HPDE6-E6E7 (cell line): ENCODE data around the gene ABI2.
"Not testable (repeated sequence)": the region's sequence is repeated elsewhere in the genome, so short reads cannot be mapped to it uniquely, and the experiment has no call there.

Experiments
- DNase-seq: peaks from one replicate; pipeline ENCODE4 v3.0.0; 2011; ENCODE audit warnings: missing footprints; ENCODE audit errors: extremely low spot score

ABI2 gene

DNA sequence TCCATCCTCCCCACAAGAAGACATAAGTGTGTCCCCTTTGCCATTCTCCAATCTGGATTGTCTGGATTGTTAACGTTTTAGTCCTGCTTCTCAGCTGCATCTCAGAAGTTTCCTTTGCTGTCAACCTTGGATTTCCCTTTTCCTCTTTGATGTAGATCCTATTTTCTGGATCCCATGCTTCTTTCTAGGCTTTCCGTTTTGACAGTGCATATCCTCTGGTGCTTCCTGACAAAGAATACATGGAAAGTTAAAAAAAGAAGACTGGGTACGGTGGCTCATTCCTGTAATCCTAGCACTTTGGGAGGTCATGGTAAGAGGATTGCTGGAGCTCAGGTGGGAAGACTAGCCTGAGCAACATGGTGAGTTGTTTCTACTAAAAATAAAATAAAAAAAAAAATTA lies 26.8 kb downstream of the ABI2 start:
- DNase-seq, result no peak

- no peak for DNase-seq
Observed at GRCh38 chr2:203359450-203359849, 31.3 kb downstream of the ABI2 start.

GRCh38 chr2:203360833-203361430 lies 32.7 kb downstream of the ABI2 start:
- DNase-seq, result no peak

DNA sequence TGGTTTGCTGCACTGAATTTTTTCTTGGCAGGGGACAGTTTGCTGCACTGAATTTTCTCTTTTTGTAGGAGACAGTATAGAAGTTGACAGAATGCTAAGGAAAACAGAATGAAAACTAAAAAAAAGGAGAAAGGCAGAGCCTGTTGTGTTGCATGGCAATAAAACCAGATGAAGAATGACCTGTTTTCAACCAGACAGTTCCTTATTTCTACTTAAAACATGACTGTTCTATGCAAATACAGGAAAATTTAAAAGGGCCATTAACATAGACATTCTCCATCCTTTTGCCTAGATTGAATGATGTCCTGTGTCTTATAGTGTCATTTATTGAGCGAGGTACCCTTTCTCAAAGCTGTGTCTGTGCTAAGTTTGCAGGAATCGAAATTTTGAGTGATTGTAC lies 33.3 kb downstream of the ABI2 start:
- DNase-seq, result no peak

DNA sequence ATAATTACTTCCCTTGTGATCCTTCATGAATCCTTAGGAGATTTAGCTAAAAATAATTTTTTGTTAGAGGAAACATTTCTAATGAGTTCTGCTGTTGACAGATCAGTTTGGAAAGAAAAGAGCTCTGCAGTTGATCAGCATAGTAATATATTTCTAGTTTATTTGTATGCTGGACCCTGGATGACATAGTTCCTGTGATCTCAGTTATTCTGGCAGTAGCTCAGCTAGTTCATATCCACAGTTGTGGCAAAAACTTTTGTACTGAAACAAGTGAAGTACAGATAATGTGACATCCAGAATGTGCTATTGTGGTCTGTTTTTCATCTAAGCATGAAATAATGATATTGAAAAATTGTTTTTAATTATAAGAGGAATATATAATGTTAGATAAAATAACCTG lies 33.7 kb downstream of the ABI2 start:
- no peak for DNase-seq

GRCh38 chr2:203366639-203367466 lies 38.7 kb downstream of the ABI2 start:
- DNase-seq, result no peak

- DNase-seq, result not testable (repeated sequence)
Observed at GRCh38 chr2:203372706-203373105, 44.5 kb downstream of the ABI2 start.

GRCh38 chr2:203376173-203376572 lies 48.0 kb downstream of the ABI2 start:
- no peak for DNase-seq

GRCh38 chr2:203379156-203379555 lies 51.0 kb downstream of the ABI2 start:
- no peak for DNase-seq

- no peak for DNase-seq
Observed at GRCh38 chr2:203383038-203383437, 54.8 kb downstream of the ABI2 start.

DNA sequence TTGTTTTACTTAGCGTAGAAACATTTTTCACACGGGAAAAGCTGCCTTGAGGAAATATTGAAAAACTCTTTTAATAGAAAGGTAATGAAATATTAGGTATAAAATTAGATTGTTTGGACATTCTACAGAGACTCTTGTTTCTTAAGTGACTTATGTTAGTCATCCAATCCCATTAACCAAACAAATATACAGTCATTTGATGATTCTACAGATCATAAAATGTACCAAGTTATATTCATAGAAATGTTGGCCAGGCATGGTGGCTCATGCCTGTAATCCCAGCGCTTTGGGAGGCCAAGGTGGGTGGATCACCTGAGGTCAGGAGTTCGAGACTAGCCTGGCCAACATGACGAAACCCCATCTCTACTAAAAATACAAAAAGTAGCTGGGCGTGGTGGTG lies 60.0 kb downstream of the ABI2 start:
- not testable (repeated sequence) for DNase-seq

DNA sequence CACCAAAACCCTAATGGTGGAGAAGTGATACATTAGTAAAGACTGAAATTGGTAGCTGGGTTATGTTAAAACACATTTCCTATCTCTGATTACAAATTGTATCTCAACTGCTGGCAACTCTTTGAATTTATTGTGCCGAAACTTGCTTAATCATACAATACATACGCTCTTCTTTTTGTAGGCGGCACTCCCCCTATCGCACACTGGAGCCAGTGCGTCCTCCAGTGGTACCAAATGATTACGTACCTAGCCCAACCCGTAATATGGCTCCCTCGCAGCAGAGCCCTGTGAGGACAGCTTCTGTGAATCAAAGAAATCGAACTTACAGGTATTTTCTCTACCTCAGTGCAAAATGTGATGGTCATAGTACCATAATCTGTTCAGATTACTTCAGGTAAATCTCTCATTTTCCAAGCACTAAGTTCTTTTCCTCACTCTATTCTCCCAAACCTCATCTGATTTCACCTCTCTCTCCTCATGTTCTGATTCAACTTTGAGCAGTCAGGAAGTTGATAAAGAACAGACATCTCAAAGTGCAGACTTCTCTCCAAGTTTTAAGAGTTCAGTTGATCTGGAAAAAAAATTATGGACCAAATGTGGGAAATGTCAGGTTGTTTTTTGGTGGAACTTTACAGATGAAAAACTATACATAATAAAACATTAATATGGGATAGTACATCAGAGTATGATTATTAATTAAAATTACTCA lies 66.5 kb downstream of the ABI2 start:
- DNase-seq, result no peak

GRCh38 chr2:203395858-203396257 lies 67.7 kb downstream of the ABI2 start:
- DNase-seq, result no peak

- DNase-seq, result no peak
Observed at GRCh38 chr2:203396667-203397066, 68.5 kb downstream of the ABI2 start.

DNA sequence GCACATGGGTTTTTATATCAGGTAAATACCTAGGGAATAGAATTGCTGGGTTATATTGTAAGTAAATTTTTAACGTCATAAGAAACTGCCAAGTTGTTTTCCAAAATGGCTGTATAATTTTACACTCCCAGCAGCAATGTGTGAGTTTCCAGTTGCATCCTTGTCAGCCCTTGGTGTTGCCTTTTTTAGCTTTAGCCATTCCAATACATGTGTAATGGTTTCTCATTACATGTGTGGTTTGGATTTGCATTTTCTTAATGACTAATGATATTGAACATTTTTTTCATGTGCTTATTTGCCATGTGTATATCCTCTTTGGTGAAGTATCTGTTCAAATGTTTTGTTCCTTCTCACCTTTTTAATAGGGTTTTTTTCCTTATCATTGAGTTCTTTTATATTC lies 70.8 kb downstream of the ABI2 start:
- no peak for DNase-seq

DNA sequence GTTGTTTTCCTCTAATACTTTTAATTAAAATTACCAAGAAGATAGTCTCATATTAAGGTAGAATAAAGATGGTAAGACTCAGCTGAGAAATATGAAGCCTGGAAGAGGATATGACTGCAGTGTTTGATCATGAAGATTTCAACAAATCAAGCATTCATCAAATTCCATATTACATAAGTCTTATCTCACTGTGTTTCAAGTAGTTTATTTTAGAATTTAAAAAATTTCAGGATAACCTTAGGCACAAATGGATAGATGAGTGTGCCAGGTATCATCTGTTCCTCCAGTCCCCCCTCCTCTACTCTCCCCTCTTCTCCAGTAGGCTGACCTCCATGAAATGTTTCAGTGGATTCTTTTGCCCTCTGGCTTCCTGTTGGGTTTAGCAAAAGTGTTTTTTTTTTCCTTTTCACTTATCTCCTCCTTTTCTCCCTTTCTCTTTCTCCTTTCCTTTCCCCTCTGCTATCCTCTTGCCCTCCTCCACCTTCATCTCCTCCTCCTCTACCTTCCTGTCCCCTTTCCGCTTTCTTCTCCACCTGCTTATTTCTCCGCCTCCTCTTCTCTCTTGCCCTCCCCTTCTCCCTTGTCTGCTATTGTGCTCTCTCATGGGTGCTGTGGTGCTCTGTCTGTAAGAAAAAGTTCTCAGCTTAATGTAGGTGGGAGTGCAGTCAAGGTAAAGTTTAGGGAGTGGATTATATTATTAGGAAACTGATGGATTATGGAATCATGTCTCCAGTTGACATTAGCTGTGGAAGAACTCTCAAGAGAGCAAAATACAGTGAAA lies 72.8 kb downstream of the ABI2 start:
- no peak for DNase-seq

DNA sequence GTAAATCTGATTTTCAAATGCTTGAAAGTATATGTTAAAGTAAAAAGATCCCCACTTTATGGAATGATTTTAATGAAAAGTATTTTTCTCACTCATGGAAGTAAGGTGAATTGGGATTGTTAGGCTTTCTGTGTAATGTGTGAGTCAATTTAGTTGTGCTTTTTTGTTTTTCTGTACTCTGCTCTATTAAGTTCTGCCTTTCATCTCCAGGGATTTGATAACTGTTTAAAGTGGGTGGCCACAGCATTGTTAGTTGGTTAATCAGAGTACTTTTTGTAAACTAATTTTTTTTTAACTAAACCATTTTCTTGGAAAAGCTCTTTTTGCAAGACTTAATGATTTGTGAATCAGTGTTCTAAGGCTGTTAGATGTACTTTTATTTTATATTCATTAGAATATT lies 76.8 kb downstream of the ABI2 start:
- DNase-seq, result no peak

GRCh38 chr2:203407496-203407895 lies 79.3 kb downstream of the ABI2 start:
- DNase-seq, result no peak

DNA sequence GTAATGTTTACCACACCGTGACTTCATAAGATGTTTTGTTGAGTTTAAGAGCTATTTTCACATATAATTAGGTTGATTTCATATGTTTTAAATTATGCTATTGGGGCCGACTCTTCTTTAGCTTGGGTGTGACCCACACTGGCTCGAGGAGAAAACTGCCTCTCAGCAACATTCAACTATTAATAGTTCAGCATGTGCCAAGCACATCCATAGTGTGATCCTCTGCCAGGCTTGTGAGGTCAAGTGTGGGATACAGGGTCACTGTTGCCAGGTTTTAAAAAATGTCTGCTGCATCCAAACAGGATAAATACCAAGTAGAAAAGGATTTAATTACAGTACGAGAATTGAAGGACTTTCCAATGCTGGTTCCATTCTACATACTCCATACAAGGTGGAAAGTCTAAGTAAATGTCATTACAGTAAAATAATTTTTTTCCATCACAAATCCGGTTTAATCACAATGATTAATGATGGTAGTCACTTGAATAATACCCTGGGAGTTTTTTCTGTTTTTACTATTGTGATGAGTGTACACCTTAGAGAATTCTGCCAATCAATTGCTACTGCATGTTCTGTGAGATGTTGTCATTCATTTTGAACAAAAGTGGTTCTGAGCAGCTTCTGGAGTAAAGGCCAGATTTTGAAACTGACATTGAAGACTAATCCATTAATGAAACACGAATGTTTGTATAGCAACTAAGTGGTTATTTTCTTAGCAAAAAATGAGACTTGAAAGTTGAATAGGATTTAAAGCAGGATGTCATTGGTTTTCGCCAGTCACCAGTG lies 84.5 kb downstream of the ABI2 start:
- DNase-seq, result no peak

GRCh38 chr2:203413796-203414195 lies 85.6 kb downstream of the ABI2 start:
- DNase-seq, result no peak

DNA sequence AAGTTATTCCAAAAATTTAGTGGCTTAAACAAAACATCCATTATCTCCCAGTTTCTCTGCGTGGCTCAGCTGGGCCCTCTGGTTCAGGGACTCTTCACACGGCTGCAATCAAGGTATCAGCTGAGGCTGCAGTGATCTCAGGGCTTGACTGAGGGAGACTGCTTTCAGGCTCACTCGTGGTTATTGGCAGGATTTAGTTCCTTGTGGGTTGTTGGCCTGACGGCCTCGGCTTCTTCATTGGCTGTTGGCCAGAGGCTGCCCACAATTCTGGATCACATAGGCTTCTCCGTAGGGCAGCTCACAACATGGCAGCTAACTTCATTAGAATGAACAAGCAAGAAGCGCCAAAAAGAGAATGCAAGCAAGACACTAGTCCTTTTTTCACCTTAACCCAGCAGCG lies 90.1 kb downstream of the ABI2 start:
- DNase-seq, result no peak
